ENCODE data around the gene HNRNPH3.
A peak's percentile ranks its signal among the peaks of the same experiment; 100 is the strongest.

HNRNPH3 gene

GRCh38 chr10:68332259-68333057 lies 594 bp downstream of the HNRNPH3 start, which contains the start of gene PBLD:
PBLD (minus strand) TSS chr10:68332928; CDS start chr10:68306844, 26,084 bp downstream.
- peak; percentile 71 for DNase-seq

DNA sequence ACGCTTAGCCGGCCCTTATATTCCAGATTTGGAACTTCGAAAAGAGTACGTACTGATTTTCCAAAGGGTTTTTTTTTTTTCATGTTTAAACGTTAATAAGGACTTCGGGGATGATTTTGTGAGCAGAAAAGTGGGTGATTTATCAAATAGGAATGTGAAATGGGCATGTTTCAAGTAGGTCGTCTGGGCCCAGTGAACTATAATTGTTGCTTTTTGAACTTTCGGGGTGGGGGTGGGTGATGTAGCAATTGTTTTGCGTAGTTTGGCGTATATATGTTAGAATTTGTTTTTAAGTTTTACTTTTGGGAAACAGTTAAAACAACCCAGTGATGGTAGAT lies 1.2 kb downstream of the HNRNPH3 start:
- no peak for DNase-seq

GRCh38 chr10:68333440-68334431 lies 1.9 kb downstream of the HNRNPH3 start:
- no peak for DNase-seq

DNA sequence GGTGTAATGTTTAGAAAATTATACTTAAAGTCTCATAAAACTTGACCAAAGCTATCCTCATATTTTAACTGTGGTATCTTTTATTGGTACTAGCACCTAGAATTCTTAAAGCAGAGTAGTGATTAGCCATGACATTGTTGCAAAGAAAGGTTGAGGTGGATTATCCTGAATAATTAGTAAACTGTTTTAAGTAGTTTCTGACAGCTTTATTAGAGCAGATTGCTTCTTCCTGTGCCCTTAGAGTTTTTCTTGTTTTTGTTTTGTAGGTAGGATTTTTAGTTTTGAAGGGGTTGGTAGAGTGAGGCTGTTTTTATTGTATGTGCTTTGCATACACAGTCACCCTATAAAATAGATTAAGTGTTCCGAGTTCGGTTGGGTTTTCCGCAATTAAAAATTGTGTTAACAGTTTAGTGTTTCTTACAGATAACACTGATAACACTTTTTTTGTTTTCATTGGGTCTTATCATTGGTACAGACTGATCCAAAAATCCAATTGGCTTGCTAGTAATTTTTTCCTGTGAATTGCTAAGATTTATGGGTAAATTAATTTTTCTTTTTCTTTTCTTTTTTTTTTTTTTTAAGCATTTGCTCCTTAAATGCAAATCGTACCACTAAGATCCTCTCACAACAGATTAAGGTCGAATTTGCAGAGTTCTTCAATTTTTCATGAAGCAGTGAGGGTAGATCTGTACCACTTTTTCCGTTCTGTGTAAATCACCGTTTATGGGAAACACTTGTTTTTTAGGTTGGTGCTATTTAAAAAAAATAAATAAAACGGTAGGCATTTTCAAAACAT lies 3.0 kb downstream of the HNRNPH3 start:
- DNase-seq = no peak

- no peak for DNase-seq
These were observed 5.0 kb downstream of the HNRNPH3 start for GRCh38 chr10:68336754-68337351.

GRCh38 chr10:68340358-68341080 lies 8.7 kb downstream of the HNRNPH3 start:
- no peak for DNase-seq

DNA sequence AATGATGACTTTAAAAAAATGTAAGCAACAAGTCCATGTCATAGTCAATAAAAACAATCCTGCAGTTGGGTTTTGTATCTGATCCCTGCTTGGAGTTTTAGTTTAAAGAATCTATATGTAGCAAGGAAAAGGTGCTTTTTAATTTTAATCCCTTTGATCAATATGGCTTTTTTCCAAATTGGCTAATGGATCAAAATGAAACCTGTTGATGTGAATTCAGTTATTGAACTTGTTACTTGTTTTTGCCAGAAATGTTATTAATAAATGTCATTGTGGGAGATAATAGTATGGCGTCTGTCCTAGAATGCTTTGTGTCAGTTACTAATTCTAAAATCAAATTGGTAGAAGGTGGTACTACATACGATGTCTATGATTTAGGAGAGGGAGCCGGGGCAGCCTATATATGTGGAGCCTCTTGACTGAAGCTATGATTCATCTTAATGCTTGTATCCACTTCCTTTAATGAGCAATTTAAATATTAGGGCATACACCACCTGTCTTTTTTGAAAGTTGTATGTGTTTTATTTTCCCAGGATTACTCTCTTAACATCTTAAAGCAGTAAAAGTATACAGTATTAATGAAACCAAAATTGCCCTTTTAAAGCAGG lies 11.1 kb downstream of the HNRNPH3 start:
- no peak for DNase-seq

- DNase-seq = no peak
These were observed 13.8 kb downstream of the HNRNPH3 start for GRCh38 chr10:68345621-68346020.

DNA sequence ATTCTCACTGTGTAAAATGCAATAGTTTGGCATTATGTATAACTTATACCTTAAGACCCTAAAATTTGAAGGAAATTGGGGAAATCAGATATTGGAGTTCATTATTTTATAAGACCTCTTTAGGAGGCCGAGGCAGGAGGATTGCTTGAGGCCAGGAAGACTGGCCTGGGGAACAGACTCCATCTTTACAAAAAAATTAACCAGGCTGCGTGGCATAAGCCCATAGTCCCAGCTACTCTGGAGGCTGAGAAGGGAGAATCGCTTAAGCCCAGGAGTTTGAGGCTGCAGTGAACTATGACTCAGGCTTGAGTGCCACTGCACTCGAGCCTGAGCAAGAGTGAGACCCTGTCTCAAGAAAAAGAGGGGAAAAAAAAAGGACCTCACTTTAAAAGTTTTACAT lies 14.9 kb downstream of the HNRNPH3 start:
- no peak for DNase-seq

- peak; percentile 61 for DNase-seq
These were observed 16.4 kb downstream of the HNRNPH3 start for GRCh38 chr10:68348265-68348741.

GRCh38 chr10:68353537-68353936 lies 21.7 kb downstream of the HNRNPH3 start:
- no peak for DNase-seq

DNA sequence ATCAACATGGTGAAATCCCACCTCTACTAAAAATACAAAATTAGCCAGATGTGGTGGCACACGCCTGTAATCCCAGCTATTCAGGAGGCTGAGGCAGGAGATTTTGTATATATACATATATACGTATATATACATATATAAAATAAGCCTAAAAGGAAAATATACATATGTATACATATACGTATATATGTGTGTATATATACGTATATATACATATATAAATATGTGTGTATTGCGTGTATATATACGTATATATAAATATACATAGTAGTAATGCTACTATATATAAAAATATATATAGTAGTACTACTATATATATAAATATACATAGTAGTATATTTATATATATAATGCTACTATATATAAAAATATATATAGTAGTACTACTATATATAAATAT lies 27.3 kb downstream of the HNRNPH3 start:
- no peak for DNase-seq

DNA sequence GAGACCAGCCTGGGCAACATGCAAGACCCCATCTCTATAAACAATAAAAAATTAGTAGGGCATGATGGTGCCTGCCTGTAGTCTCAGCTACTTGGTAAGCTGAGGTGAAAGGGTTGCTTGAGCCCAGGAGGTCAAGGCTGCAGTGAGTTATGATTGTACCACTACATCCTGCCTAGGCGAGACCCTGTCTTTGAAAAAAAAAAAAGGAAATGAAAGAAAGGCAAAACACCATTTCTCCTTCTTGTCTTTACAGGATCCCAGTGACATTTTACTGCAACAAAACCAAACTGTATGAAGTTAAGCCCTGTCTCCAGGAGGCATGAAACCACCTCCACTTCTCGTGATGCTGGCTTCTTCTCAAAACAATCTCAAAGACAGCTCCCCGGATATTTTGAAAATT lies 30.7 kb downstream of the HNRNPH3 start:
- no peak for DNase-seq

- no peak for DNase-seq
These were observed 32.4 kb downstream of the HNRNPH3 start for GRCh38 chr10:68364101-68364886.

DNA sequence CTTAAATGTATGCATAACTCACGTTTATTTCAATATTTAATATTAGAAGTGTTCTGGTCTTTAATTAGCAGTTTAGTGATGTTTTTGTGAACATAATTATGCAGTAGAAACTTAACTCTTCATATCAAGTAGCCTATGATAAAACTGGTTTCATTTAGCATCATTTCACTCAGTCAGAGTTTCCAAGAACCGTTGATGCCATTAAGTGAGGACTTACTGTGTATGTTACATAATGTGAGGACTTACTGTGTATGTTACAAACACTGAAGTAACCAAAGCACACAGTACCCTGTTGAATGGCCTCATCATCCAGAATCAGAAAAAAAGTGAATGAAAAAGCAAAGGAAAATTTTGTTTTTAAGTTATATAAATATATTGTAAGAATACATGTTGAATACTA lies 33.7 kb downstream of the HNRNPH3 start:
- DNase-seq = peak; percentile 62

GRCh38 chr10:68366600-68366999 lies 34.7 kb downstream of the HNRNPH3 start:
- DNase-seq = no peak

DNA sequence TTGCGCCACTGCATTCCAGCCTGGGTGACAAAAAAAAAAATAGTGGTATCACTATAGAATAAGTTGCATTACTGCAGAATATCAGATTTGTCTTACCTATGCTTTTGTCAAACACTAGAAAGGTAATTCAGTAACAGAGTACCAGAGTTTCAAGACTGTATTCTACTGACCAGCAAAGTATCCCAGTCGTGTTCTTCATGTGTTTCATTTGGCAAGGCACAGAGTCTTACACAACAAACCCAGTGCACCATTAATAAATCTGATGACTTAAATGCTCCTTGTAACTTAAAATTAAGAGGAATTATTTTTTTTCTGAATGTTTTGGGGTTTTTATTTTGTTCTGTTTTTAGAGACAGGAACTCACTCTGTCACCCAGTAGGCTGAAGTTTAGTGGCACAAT lies 35.3 kb downstream of the HNRNPH3 start:
- no peak for DNase-seq

DNA sequence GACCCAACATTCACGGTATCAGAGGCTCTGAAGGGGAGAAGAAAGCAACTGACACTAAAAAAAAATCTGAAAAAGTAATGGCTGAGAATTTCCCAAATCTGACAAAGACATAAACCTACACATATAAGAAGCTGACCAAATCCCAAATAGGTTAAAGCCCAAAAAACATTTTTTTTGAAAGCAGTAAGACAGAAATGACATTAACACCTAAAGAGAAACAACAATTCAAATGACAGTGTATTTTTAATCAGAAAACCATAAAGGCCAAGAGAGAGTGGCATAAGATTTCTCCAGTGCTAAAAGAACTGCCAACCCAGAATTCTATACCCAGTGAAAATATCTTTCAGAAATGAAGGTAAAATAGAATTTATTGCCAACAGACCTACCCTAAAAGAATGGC lies 39.7 kb downstream of the HNRNPH3 start:
- no peak for DNase-seq

DNA sequence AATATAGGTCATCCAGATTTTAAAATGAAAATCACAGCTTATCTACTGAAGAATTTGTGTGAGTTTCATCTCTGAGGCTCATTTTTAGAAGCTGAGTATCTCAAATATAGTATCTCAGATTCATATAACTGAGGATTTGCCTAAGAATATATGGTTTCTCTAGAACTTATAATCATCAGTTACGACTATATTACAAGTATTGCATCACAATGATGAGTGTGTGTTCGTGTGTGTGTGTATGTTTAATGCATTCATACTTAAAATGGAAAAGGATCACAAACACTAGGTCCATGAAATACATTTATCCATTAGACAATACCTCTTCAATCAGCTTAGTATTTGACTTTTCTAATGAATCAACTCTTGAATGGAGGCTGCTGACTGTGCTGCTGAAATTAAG lies 53.9 kb downstream of the HNRNPH3 start:
- no peak for DNase-seq

Data from activated CD4-positive, alpha-beta T cell treated with anti-CD3 and anti-CD28 coated beads, Interleukin-2, amount 50 U/mL, for 16 hours (primary cell).